NCI-H2107 (cell line): ENCODE measurements around the gene HYDIN.

Experiments used
- DNase-seq: peaks from one replicate; lab custom pipeline; 2025; lab: John Stamatoyannopoulos, UW

Gene HYDIN

DNA sequence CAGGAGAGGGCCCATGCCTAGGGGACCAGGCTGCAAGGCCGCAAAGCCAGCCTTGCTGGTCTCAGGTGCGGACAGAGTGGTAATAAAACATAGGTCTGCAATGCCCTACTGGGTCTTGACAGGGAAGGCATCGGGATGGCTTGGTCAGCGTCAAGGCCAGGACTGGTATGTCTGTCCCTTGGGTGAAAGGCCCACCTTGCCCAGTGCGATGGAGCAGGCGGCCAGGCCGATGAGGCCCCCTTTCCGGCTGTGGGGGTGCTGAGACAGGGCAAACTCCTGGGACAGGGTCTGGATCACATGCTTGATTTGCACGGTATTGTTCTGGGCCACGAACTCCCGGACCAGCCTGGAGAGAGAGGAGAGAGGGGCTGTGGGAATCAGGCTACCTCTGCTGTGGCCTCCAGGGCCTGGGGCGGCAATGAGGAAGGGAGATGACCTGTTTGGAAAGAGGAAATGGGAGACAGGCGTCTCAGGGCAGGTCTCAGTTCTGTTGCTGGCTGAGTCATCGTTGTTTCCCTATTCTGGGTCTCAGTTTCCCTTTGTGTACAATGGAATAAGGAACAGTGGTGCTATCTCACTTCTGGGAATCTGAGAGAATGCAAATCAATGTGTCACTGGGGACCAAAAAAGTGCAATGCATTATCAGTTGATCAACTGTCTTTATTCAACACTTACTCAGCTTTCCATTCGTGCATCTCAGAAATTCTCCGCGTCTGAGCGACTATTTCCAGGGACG, 444.3 kb downstream of the HYDIN start:
- DNase-seq = no peak

GRCh38 chr16:70784692-70785555, 445.6 kb downstream of the HYDIN start:
- DNase-seq = no peak

- no peak for DNase-seq
These were observed 448.3 kb downstream of the HYDIN start for GRCh38 chr16:70782237-70782636.

DNA sequence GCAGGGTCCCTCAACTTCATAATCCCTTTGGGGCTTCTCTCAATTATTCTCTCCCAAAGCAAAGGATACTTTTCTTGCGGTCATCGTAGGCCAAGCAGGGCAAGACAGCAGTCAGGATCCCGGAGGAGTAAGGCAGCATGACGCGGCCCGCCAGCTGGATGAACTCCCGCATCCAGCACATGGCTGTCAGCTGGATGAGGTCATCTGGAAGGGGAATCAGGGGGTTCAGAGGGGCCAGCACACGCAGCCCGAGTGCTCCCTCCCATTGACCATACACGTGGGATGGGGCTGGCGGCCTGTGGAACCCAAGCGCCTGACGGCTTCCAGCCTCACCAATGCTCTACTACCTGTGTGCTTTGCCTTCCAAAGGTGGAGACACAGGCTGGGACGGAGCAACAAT, 448.7 kb downstream of the HYDIN start:
- DNase-seq = no peak

- no peak for DNase-seq
These were observed 450.0 kb downstream of the HYDIN start for GRCh38 chr16:70780546-70780945.

GRCh38 chr16:70779361-70779760, 451.2 kb downstream of the HYDIN start:
- DNase-seq = no peak

GRCh38 chr16:70778901-70779309, 451.6 kb downstream of the HYDIN start:
- DNase-seq = no peak

GRCh38 chr16:70777973-70778406, 452.5 kb downstream of the HYDIN start:
- no peak for DNase-seq

DNA sequence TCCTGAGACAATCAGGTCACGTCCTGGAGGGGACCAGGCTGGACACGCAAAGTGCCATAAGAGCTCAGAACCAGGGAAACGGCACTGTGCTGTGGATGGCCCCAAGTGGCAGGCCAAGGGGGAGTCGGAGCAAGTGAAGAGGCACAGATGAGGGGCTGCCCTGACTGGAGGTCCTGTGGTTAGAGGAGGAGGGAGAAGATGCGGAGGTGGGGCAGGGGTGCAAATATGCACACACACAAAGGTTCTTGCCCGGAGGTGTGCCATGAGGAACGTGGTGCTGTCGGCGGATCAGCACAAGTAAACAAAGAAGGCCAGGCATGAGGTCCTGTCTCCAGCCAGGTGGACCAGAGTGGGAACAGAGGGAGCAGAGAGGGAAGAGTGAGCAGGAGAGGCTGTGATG, 453.0 kb downstream of the HYDIN start:
- DNase-seq = no peak

DNA sequence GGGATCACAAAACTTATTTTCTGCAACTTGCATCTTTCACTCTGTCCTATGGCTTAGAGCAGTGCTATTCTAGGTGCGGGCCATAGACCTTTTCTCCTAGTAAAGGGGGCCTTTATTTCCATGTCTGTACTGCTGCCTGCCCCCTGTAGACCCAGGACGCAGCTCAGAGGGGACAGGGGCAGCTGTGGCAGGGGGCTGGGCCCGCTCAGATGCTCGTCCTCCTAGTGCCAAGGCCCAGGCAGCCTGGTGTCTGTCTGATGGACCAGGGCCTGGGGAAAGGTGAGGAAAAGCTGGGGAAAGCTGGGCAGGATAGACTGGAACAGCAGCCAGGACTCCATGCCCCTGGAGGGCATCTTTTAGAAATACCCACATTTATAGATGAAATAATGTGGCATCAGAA, 455.1 kb downstream of the HYDIN start:
- no peak for DNase-seq

DNA sequence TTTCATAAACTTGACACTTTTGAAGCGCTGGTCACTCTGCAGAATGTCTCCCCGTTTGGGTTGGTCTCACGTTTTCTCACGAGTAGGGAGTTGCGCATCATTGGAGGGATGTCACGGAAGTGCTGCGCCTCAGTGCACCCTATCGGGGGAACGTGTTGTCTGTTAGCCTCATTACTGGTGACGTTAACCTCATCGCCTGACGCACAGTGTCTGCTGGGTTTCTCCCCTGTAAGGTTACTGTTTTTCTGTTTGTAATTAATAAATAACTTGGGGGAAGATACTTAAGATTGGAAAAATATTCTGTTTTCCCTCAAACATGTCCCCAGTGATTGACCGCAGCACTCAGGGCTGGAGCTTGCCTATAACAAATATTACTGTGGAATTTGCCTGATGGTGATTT, 456.3 kb downstream of the HYDIN start:
- no peak for DNase-seq

GRCh38 chr16:70772493-70772892, 458.0 kb downstream of the HYDIN start:
- DNase-seq = no peak

DNA sequence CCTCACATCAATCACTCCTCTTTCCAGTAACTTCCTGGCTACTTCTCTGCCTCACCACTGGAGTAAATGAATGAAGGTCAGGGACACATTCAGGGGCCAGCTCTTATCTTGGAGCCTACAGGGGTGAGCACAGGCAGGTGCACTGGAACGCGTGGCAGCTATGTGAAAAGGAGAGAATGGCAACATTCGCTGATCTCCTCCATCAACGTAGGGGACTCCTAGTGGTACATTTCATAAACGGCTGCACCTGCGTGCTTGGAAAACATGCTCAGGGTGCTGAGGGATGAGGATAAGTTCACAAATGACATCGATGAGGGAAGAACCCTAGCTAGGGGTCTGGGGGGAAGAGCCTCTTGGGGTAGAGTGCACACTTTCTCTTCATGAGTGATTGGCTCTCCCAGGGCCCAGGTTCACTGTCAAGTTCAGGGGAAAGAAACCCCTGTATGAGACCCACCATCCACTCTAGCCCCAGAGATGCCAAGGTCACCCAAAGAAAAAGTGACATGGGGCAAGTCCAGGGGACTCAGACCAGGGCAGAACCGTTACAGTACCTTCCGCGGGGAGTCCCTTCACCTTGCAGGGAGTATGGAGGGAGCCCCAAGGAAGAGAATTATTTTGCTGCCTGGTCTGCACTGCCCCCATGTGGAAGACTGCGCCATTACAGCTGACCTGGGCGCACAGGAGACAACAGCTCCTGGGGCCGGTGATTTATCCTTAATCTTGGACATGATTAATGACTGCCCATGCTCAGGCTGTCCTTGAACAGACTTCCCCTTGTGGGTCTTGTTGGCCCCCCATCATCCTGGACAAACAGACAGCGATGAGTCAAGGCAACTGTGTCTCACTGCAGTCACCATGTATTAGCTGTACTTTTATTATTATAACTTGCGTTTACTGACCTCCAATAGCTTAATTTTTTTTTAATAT, 459.6 kb downstream of the HYDIN start:
- DNase-seq = no peak

- DNase-seq = no peak
These were observed 460.3 kb downstream of the HYDIN start for GRCh38 chr16:70770291-70770625.

DNA sequence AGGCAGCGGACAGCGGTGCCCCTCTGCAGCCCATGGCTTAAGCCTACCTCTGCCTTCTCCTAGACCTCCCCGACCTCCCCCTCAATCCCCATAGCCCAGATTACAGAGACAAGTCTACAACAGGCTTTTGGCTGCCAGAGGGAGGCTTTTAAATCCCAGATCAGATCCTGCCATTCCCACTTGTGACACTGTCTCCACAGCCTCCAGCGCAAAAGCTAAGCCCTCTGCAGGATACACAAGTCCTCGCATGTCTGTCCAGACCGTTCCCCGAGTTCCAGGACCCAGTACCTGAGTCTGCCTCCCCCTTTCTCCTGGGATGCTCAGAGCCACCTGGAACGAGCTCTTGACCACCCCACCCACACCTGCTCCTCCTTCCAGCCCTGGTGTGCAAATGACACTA, 460.8 kb downstream of the HYDIN start:
- DNase-seq = no peak

DNA sequence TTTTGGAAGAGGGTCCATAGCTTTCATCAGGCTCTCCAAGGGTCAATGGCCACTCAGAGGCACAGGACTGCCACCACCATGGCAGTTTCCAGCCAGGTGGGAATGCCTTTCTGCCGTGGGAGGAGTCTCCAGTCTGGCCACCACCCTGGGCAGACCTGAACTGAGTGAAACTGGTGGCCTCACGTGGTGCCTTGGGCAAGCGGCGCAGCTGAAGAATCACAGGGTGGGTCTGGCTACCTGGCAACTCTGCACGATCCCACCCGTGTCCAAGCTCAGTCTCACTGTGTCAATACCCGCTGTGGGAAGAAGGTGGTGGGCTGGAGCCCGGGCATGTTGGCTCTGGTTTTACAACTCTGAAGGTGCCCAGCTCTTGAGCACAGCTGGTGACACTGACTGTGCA, 461.4 kb downstream of the HYDIN start:
- no peak for DNase-seq

DNA sequence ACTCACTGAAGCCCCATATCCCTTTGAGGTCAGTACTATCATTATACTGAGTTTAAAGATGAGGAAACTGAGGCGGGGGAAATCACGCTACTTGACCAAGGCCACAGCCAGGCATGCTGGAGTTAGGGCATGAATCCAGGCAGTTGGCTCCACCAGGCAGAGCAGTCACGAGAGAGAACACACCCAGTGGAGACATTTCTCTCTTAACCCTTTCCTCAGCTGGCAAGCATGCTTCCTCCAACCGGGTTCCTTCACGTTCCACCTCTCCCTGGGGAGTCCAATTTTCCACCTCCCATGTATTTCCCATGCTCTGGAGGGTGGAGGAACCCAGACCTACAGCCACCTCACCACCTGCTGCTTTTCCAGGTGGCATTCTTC, 462.3 kb downstream of the HYDIN start:
- DNase-seq = no peak

DNA sequence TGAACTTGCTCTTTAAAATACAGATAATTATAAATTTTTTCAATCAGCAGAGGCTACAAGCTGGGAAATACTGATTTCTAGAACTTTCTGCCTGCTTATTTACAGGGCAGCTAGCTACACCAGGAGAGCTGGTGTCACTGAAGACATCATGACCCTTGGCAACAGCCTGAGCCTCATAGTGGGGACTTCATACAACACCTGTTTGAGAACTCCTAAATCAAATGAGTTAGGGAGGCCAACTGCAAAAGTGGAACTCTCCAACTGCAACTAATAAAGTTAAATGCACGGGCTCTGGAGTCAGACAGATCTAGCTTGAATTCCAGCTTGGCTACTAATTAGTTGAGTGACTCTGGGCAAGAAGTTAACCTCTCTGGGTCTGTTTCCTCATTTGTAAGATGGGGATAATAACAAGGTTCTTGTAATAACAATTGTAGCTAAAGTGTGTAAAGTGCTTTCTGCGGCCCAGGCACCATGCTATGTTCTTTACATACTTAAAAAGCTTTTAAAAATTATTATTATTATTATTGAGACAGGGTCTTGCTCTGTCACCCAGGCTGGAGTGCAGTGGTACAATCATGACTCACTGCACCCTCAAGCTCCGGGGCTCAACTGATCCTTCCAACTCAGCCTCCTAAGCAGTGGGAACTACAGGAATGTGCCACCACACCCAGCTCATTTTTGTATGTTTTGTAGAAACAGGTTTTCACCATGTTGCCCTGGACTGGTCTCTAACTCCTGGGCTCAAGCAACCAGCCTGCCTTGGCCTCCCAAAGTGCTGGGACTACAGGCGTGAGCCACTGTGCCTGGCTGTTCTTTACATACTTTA, 462.9 kb downstream of the HYDIN start:
- no peak for DNase-seq

DNA sequence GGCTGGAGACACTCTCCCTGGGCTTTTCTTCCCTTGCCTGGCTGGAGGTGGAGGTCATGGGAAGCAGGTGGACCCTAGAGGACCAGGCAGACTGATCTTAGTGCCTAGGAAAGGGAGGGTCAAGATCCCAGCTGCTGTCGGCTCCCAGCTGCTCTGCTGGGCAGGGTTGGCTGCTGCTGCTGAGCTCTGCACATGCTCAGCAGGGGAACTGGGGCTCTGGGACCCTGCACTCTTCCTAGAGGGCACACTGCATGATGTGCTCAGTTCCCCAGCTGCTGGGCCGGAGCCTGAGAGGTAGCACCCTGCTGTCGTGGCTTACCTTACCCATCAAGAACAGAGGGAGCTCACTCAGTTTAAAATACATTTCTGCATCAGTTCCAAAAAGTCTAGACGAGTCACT, 463.9 kb downstream of the HYDIN start:
- DNase-seq = no peak

DNA sequence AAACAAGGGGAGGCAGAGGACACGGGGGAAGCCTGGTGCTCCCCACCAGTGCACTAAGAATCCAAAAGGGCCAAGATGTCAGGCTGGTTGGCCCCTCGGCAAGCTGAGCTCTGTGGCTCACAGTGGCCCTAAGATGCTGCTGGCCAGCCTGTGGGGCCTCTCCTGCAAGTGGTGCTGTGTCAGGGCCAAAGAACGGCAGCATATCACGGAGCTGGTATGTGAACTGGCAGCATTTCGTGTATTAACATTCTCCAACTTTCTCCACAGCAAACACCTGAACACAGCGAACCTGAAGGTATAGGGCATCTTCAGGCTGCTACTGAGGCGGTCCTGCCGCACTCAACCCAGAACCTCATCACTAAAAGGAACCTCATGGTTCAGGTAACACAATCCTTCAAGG, 464.3 kb downstream of the HYDIN start:
- no peak for DNase-seq

- no peak for DNase-seq
These were observed 465.0 kb downstream of the HYDIN start for GRCh38 chr16:70765491-70765890.

DNA sequence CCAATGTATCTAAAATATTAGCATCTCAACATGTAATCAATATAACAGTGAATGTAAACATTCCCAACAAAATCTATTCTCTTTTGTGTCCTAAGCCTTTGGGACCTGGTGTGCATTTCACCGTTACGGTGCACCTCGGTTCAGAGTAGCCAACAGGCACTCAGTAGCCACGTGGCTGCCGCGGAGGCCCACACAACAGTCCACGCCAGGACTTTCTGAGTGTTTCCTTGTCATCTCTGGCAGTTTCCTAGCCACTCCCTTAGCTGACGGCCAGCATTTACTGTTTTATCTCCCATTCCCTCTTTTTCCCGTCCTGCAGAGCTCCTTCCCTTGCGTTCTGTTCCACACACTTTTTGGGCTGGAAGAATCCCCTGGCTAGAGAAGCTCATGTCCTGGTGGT, 465.9 kb downstream of the HYDIN start:
- no peak for DNase-seq
